Prostate gland (tissue), 2 donors: ENCODE results near the gene SEMA5A. TPM values are rescaled to one million over a fixed set of nuclear protein-coding genes. Genes with fewer than 3 reads are reported as not detected.

Source experiments
- DNase-seq: peaks from one replicate; pipeline ENCODE4 v3.0.0-alpha.2; 2019; ENCODE audit warnings: low spot score
- H3K27ac ChIP-seq, 2 donors: fragments of 200-600 bp; sonication (generic); 2 replicates each; pipeline ENCODE4 v1.5.1; 2017 to 2019
- H3K27me3 ChIP-seq: fragments of 200-600 bp; sonication (generic); replicated peaks from 2 replicates; pipeline ENCODE4 v1.5.1; 2019; ENCODE audit not compliant: insufficient read depth
- H3K36me3 ChIP-seq, 2 donors: fragments of 200-600 bp; sonication (generic); 1 replicate in 1 of 2; 2 replicates in 1 of 2; pipeline versions ENCODE4 v1.5.1 to v1.8.1; 2017 to 2019
- H3K4me1 ChIP-seq: fragments of 200-600 bp; sonication (generic); replicated peaks from 2 replicates; pipeline ENCODE4 v1.5.1; 2019
- H3K4me3 ChIP-seq, 2 donors: fragments of 200-600 bp; sonication (generic); 2 replicates each; pipeline ENCODE4 v1.5.1; 2017 to 2019
- H3K9me3 ChIP-seq: fragments of 200-600 bp; sonication (generic); 2 replicates; pipeline ENCODE4 v1.5.1; 2017
- POLR2A ChIP-seq: fragments of 450-650 bp; IDR thresholded peaks from one replicate; pipeline ENCODE4 v1.6.1; 2016; ENCODE audit warnings: antibody characterized with exemption, mild to moderate bottlenecking
- POLR2AphosphoS5 ChIP-seq: sonication (generic); formaldehyde crosslinking; IDR thresholded peaks from one replicate; pipeline ENCODE4 v1.6.1; 2017; ENCODE audit warnings: antibody characterized with exemption
- WGBS: methylation state at CpG from one replicate; pipeline ENCODE4 v1.1.5; 2018; 5-methylcytosine and 5-hydroxymethylcytosine counted together
- intact Hi-C: fragments of 100-400 bp; cut with DNase I; formaldehyde crosslinking; loops from one replicate; pipeline ENCODE4 v1.14.2; 2022
- total RNA-seq, 2 donors: library from RNA; depleted of rRNA; stranded (reverse); fragments of >200 nt; gene quantifications; one replicate each; pipeline ENCODE4 v1.1.0, GENCODE V29; 2016
- TF ChIP-seq, protein P1 (sequence below), 4 experiments: fragments of 200-600 bp in 2 of 4; fragments of 450-650 bp in 2 of 4; sonication (generic) in 2 of 4; IDR thresholded peaks; 1 replicate in 3 of 4; 2 replicates in 1 of 4; pipeline ENCODE4 v1.5.1; 2016 to 2019; ENCODE audit warnings: antibody characterized with exemption in 4 of 4, mild to moderate bottlenecking in 2 of 4, moderate library complexity in 2 of 4

The SEMA5A gene
- total RNA-seq, 2 donors from 2014 or later = 4.5 to 21.7 TPM

DNA sequence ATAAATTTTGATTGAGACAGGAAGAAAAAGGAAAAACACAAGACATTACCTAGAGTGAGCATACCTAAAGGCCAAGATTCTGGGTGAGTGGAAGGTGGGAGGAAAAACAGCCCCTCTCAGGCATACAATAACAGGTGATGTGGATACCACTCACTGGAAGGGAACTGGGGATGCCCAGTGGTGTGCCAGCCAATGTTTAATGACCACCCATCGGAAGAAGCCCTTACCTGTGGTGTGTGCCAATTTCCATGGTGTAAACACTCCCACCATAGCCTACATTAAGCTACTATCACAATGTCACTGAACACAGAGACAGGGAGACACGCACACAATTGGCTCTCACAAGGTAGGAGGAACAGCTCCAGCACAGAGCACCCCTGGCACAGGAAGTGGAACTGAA lies 63.5 kb downstream of the SEMA5A start:
- intact Hi-C loops = no loop called here
- Histone ChIP-seq H3K27ac (no peak overlapping the region), H3K36me3 (no peaks in the 10 kb centered on the region), H3K27me3 (no peaks in the 10 kb centered on the region), H3K4me1 (no peaks in the 10 kb centered on the region), H3K9me3 (no peaks in the 10 kb centered on the region), H3K4me3 (no peak overlapping the region)
- DNase-seq = no peak
- WGBS = 85% methylated on average over 2 of the region's 2 CpGs
- TF ChIP-seq POLR2A (no peak), POLR2AphosphoS5 (no peak)
- TF ChIP-seq, protein P1, sequence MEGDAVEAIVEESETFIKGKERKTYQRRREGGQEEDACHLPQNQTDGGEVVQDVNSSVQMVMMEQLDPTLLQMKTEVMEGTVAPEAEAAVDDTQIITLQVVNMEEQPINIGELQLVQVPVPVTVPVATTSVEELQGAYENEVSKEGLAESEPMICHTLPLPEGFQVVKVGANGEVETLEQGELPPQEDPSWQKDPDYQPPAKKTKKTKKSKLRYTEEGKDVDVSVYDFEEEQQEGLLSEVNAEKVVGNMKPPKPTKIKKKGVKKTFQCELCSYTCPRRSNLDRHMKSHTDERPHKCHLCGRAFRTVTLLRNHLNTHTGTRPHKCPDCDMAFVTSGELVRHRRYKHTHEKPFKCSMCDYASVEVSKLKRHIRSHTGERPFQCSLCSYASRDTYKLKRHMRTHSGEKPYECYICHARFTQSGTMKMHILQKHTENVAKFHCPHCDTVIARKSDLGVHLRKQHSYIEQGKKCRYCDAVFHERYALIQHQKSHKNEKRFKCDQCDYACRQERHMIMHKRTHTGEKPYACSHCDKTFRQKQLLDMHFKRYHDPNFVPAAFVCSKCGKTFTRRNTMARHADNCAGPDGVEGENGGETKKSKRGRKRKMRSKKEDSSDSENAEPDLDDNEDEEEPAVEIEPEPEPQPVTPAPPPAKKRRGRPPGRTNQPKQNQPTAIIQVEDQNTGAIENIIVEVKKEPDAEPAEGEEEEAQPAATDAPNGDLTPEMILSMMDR (IDR thresholded peaks at IDR 0.05) = no peak

DNA sequence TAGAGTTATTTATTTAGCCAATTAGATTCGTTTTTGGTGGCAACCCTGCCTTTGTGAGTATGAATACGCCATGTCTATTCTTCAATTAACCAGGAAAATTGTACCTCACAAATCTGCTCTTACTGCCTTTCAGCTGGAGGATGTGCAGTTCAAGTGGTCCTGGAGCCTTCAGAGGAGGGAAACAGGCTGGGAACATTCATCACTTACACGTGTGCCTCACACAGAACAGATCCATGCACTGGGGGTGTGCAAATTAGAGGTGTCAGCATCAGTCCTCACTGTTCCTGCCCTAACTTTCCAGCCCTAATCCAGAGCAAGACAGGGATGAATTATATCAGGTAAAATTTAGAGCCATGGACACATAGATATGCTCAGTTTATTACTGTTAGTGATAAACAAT lies 65.4 kb downstream of the SEMA5A start:
- Histone ChIP-seq H3K9me3 (no peaks in the 10 kb centered on the region), H3K36me3 (no peaks in the 10 kb centered on the region), H3K4me1 (no peaks in the 10 kb centered on the region), H3K4me3 (no peak overlapping the region), H3K27ac (no peak overlapping the region), H3K27me3 (no peaks in the 10 kb centered on the region)
- TF ChIP-seq, protein P1 (IDR thresholded peaks at IDR 0.05) = no peak
- no peak for TF ChIP-seq POLR2A
- no peak for TF ChIP-seq POLR2AphosphoS5
- intact Hi-C loops = no loop called here
- WGBS = 74% methylated on average over 3 of the region's 3 CpGs
- DNase-seq = no peak

DNA sequence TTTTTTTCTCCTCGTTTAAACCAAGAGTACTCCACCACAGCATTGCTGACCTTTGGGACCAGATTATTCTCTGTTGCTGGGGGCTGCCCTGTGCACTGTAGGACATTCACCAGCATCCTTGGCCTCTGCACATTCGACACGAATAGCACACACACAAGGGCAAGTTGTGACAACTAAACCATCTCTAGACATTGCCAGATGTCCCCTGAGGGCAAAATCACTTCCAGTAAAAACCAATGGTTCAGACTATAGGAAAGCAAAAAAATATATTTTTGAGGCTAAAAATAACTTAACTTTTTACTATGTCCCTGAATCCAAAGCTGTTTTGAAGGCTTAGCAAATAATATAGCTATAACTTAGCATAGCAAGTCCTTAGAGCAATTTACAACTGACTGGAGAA lies 65.9 kb downstream of the SEMA5A start:
- Histone ChIP-seq H3K27me3 (no peaks in the 10 kb centered on the region), H3K4me3 (no peak overlapping the region), H3K9me3 (no peaks in the 10 kb centered on the region), H3K4me1 (no peaks in the 10 kb centered on the region), H3K27ac (no peak overlapping the region), H3K36me3 (no peaks in the 10 kb centered on the region)
- TF ChIP-seq, protein P1 (IDR thresholded peaks at IDR 0.05) = no peak
- TF ChIP-seq POLR2A (no peak), POLR2AphosphoS5 (no peak)
- intact Hi-C loops = no loop called here
- WGBS = 45% methylated on average over 3 of the region's 3 CpGs
- no peak for DNase-seq

DNA sequence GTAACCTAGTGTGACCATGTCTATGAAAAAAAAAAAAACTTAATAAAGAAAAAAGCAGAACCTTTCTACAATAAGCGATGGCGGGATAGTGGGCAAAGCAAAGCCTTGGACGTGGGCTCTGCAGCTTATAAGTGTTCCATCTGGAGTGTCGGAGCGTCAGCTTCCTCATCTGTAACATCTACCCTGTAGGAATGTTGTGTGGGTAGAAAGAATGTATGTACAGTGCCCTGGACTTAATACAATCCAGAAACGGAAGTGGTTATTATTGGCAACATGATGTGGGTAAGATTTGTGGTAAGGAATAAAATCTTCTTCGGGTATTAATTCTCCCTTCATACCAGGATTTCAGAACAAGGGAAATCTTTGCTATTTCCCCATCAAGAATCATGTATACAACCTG lies 66.5 kb downstream of the SEMA5A start:
- no peak for DNase-seq
- no peaks in the 10 kb centered on the region for H3K4me1 ChIP-seq
- TF ChIP-seq POLR2A (no peak), POLR2AphosphoS5 (no peak)
- TF ChIP-seq, protein P1 (IDR thresholded peaks at IDR 0.05) = no peak
- WGBS = 81% methylated on average over 7 of the region's 7 CpGs
- H3K36me3 ChIP-seq = no peaks in the 10 kb centered on the region
- H3K4me3 ChIP-seq = no peak overlapping the region
- intact Hi-C loops = no loop called here
- no peaks in the 10 kb centered on the region for H3K27me3 ChIP-seq
- no peak overlapping the region for H3K27ac ChIP-seq
- no peaks in the 10 kb centered on the region for H3K9me3 ChIP-seq

DNA sequence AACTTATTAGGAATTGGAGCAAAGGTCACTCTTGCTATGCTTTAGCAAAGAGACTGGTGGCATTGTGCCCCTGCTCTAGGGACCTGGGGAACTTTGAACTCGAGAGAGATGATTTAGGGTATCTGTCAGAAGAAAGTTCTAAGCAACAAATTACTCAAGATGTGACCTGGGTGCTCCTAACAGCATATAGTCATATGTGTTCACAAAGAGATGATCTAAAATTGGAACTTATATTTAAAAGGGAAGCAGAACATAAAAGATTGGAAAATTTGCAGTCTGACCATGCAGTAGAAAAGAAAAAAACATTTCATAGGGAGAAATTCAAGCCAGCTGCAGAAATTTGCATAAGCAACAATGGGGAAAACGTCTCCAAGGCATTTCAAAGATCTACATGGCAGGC lies 68.3 kb downstream of the SEMA5A start:
- H3K4me3 ChIP-seq = no peak overlapping the region
- intact Hi-C loops = no loop called here
- H3K9me3 ChIP-seq = no peaks in the 10 kb centered on the region
- no peak for DNase-seq
- H3K4me1 ChIP-seq = no peaks in the 10 kb centered on the region
- no peak overlapping the region for H3K27ac ChIP-seq
- WGBS = 81% methylated on average over 2 of the region's 2 CpGs
- H3K27me3 ChIP-seq = no peaks in the 10 kb centered on the region
- no peaks in the 10 kb centered on the region for H3K36me3 ChIP-seq
- TF ChIP-seq POLR2A = no peak
- TF ChIP-seq POLR2AphosphoS5 = no peak
- TF ChIP-seq, protein P1 (IDR thresholded peaks at IDR 0.05) = no peak
